OCI-LY7 (cell line): Measurements from ENCODE around the gene SCD.

ENCODE experiments used
- CTCF ChIP-seq: fragments of 200-600 bp; sonication (generic); conservative IDR thresholded peaks from 2 replicates; pipeline ENCODE4 v1.5.1; 2014; ENCODE audit warnings: mild to moderate bottlenecking, antibody characterized with exemption, low read length, moderate library complexity, mixed read lengths
- EZH2phosphoT487 ChIP-seq: fragments of 200-600 bp; sonication (generic); IDR thresholded peaks from 2 replicates; pipeline ENCODE4 v1.6.1; 2018; ENCODE audit warnings: low read depth, borderline replicate concordance, mild to moderate bottlenecking, mixed run types, antibody characterized with exemption, low read length, moderate library complexity, mixed read lengths

- TF ChIP-seq CTCF = peak; percentile 87
- TF ChIP-seq EZH2phosphoT487 = no peak
These were observed 43.2 kb upstream of the SCD start for GRCh38 chr10:100303724-100304319.
